ENCODE data around the gene CLCN7.

GRCh38 chr16:1505912-1506311, 31.1 kb upstream of the CLCN7 start:
- TF ChIP-seq, protein P1, sequence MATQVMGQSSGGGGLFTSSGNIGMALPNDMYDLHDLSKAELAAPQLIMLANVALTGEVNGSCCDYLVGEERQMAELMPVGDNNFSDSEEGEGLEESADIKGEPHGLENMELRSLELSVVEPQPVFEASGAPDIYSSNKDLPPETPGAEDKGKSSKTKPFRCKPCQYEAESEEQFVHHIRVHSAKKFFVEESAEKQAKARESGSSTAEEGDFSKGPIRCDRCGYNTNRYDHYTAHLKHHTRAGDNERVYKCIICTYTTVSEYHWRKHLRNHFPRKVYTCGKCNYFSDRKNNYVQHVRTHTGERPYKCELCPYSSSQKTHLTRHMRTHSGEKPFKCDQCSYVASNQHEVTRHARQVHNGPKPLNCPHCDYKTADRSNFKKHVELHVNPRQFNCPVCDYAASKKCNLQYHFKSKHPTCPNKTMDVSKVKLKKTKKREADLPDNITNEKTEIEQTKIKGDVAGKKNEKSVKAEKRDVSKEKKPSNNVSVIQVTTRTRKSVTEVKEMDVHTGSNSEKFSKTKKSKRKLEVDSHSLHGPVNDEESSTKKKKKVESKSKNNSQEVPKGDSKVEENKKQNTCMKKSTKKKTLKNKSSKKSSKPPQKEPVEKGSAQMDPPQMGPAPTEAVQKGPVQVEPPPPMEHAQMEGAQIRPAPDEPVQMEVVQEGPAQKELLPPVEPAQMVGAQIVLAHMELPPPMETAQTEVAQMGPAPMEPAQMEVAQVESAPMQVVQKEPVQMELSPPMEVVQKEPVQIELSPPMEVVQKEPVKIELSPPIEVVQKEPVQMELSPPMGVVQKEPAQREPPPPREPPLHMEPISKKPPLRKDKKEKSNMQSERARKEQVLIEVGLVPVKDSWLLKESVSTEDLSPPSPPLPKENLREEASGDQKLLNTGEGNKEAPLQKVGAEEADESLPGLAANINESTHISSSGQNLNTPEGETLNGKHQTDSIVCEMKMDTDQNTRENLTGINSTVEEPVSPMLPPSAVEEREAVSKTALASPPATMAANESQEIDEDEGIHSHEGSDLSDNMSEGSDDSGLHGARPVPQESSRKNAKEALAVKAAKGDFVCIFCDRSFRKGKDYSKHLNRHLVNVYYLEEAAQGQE (IDR thresholded peaks at IDR 0.05; ENCODE audit: low read depth), result no peak
- TF ChIP-seq RAD21 (IDR thresholded peaks at IDR 0.05; ENCODE audit: low read depth) (no peak), EP300 (IDR thresholded peaks at IDR 0.05; ENCODE audit: borderline replicate concordance) (no peak), NFIC (IDR thresholded peaks at IDR 0.05) (no peak), CREB1 (IDR thresholded peaks at IDR 0.05; ENCODE audit: low read depth) (no peak), EGR1 (IDR thresholded peaks at IDR 0.05) (no peak), USF1 (IDR thresholded peaks at IDR 0.05) (no peak), FOXM1 (IDR thresholded peaks at IDR 0.05; ENCODE audit: borderline replicate concordance, low read depth) (no peak)

Data from Ishikawa (cell line).